IMR-90 (cell line): ENCODE results near the gene SUPT3H. TPM values are rescaled to one million over a fixed set of nuclear protein-coding genes. Genes with fewer than 3 reads are reported as not detected.

Experiments
- ATAC-seq: fragments of 200-7000 bp; cut with Tn5 transposase; 2 replicates; pipeline ENCODE4 v1.9.1; 2020; ENCODE audit warnings: low read depth, mild to moderate bottlenecking, moderate library complexity
- BruUV-seq: library from RNA; stranded (reverse); fragments of 400-500 nt; replicated peaks from 2 replicates; lab custom pipeline; 2021; lab: Mats Ljungman, UMichigan
- CTCF ChIA-PET: fragments of 300-600 bp; formaldehyde crosslinking; extraction: SDS; loops from one replicate; lab custom pipeline; 2021; ENCODE audit warnings: antibody characterized with exemption; lab: Yijun Ruan, JAX
- POLR2A ChIA-PET: fragments of 300-600 bp; sonication (Branson Sonifier 250); formaldehyde crosslinking; loops from one replicate; lab custom pipeline; 2022; ENCODE audit warnings: antibody characterized with exemption; ENCODE audit not compliant: unreplicated experiment; lab: Charles Lee
- DNase-seq: peaks from one replicate; pipeline ENCODE4 v3.0.0; 2013
- H2AFZ ChIP-seq: replicated peaks from 2 replicates; pipeline ENCODE3; 2013; ENCODE audit warnings: low read length, mild to moderate bottlenecking; ENCODE audit not compliant: poor library complexity
- H2AK5ac ChIP-seq: 2 replicates; pipeline ENCODE4 v1.6.1; 2013; ENCODE audit warnings: low read depth, low read length, inconsistent platforms
- H2AK9ac ChIP-seq: replicated peaks from 2 replicates; pipeline ENCODE3; 2013; ENCODE audit warnings: mild to moderate bottlenecking, low read depth, low read length, moderate library complexity; ENCODE audit not compliant: poor library complexity
- H2BK120ac ChIP-seq: 2 replicates; pipeline ENCODE4 v1.6.1; 2013; ENCODE audit warnings: low read depth, low read length, inconsistent platforms
- H2BK15ac ChIP-seq: 3 replicates; pipeline ENCODE4 v1.6.1; 2013; ENCODE audit warnings: low read depth, low read length, inconsistent platforms
- H2BK20ac ChIP-seq: 2 replicates; pipeline ENCODE4 v1.6.1; 2013; ENCODE audit warnings: low read depth, mild to moderate bottlenecking, inconsistent platforms, low read length, moderate library complexity
- H2BK5ac ChIP-seq: 2 replicates; pipeline ENCODE4 v1.6.1; 2013; ENCODE audit warnings: mild to moderate bottlenecking, low read depth, low read length, inconsistent platforms; ENCODE audit not compliant: poor library complexity, severe bottlenecking
- H3K14ac ChIP-seq: replicated peaks from 2 replicates; pipeline ENCODE4 v1.6.1; 2013; ENCODE audit warnings: low read depth, low read length, inconsistent platforms
- H3K18ac ChIP-seq: 2 replicates; pipeline ENCODE4 v1.6.1; 2013; ENCODE audit warnings: low read depth, low read length, control low read depth
- H3K23ac ChIP-seq: 2 replicates; pipeline ENCODE4 v1.6.1; 2013; ENCODE audit warnings: low read depth, low read length, inconsistent platforms
- H3K27ac ChIP-seq: 2 replicates; pipeline ENCODE4 v1.5.1; 2013; ENCODE audit warnings: mild to moderate bottlenecking, control low read depth, low read length; ENCODE audit not compliant: insufficient read depth
- H3K27me3 ChIP-seq: 2 replicates; pipeline ENCODE4 v1.6.1; 2013; ENCODE audit warnings: low read length; ENCODE audit not compliant: control insufficient read depth, insufficient read depth
- H3K36me3 ChIP-seq: 2 replicates; pipeline ENCODE4 v1.6.1; 2013; ENCODE audit warnings: low read length, mixed read lengths; ENCODE audit not compliant: control insufficient read depth, insufficient read depth
- H3K4ac ChIP-seq: 2 replicates; pipeline ENCODE4 v1.6.1; 2013; ENCODE audit warnings: low read depth, low read length, inconsistent platforms
- H3K4me1 ChIP-seq: 2 replicates; pipeline ENCODE4 v1.6.1; 2013; ENCODE audit warnings: low read length, mixed read lengths; ENCODE audit not compliant: control insufficient read depth, insufficient read depth
- H3K4me2 ChIP-seq: 2 replicates; pipeline ENCODE4 v1.6.1; 2013; ENCODE audit warnings: low read depth, mild to moderate bottlenecking, control low read depth, low read length, moderate library complexity
- H3K4me3 ChIP-seq: 2 replicates; pipeline ENCODE4 v1.5.1; 2013; ENCODE audit warnings: low read depth, mild to moderate bottlenecking, control low read depth, low read length, moderate library complexity; ENCODE audit not compliant: insufficient read depth
- H3K56ac ChIP-seq: 2 replicates; pipeline ENCODE4 v1.6.1; 2013; ENCODE audit warnings: low read length, inconsistent platforms; ENCODE audit not compliant: insufficient read depth; ENCODE audit errors: extremely low read depth
- H3K79me1 ChIP-seq, 2 experiments: 2 replicates each; pipeline ENCODE4 v1.6.1; 2013; ENCODE audit warnings: low read length in 2 of 2, inconsistent platforms in 1 of 2, low read depth in 1 of 2
- H3K9ac ChIP-seq: 2 replicates; pipeline ENCODE4 v1.6.1; 2013; ENCODE audit warnings: low read depth, low read length, control low read depth
- H3K9me1 ChIP-seq: 2 replicates; pipeline ENCODE4 v1.6.1; 2013; ENCODE audit warnings: low read length, inconsistent platforms; ENCODE audit not compliant: insufficient read depth
- H3K9me3 ChIP-seq: 2 replicates; pipeline ENCODE4 v1.6.1; 2013; ENCODE audit warnings: low read length; ENCODE audit not compliant: control insufficient read depth, insufficient read depth
- H4K20me1 ChIP-seq: 2 replicates; pipeline ENCODE4 v1.6.1; 2013; ENCODE audit warnings: low read length, inconsistent platforms; ENCODE audit not compliant: insufficient read depth
- H4K5ac ChIP-seq: 2 replicates; pipeline ENCODE4 v1.6.1; 2013; ENCODE audit warnings: mild to moderate bottlenecking, low read depth, low read length, control low read depth
- H4K8ac ChIP-seq, 2 experiments: 2 replicates each; pipeline ENCODE4 v1.6.1; 2013; ENCODE audit warnings: low read depth in 2 of 2, low read length in 2 of 2, control low read depth in 1 of 2, inconsistent platforms in 1 of 2
- H4K91ac ChIP-seq: 2 replicates; pipeline ENCODE4 v1.6.1; 2013; ENCODE audit warnings: low read depth, low read length, inconsistent platforms; ENCODE audit not compliant: insufficient read depth
- BHLHE40 ChIP-seq: fragments of 150-350 bp; IDR thresholded peaks from 2 replicates; pipeline ENCODE4 v1.6.1; 2016; ENCODE audit warnings: mild to moderate bottlenecking, low read depth, low read length
- CEBPB ChIP-seq: IDR thresholded peaks from 2 replicates; pipeline ENCODE4 v1.6.1; 2012; ENCODE audit warnings: low read depth, low read length, improper control_type of control experiment
- CHD1 ChIP-seq: IDR thresholded peaks from 2 replicates; pipeline ENCODE4 v1.6.1; 2012; ENCODE audit warnings: low read depth, low read length, improper control_type of control experiment
- CTCF ChIP-seq: conservative IDR thresholded peaks from 2 replicates; pipeline ENCODE4 v1.5.1; 2012; ENCODE audit warnings: mild to moderate bottlenecking, low read depth, low read length, improper control_type of control experiment
- FOS ChIP-seq: fragments of 150-350 bp; IDR thresholded peaks from 2 replicates; pipeline ENCODE4 v1.6.1; 2016; ENCODE audit warnings: low read depth, low read length
- MAFK ChIP-seq: IDR thresholded peaks from 2 replicates; pipeline ENCODE4 v1.6.1; 2012; ENCODE audit warnings: low read depth, low read length, improper control_type of control experiment
- MAZ ChIP-seq: IDR thresholded peaks from 2 replicates; pipeline ENCODE4 v1.6.1; 2012; ENCODE audit warnings: low read depth, mild to moderate bottlenecking, low read length, improper control_type of control experiment, moderate library complexity, borderline replicate concordance
- MXI1 ChIP-seq: IDR thresholded peaks from 2 replicates; pipeline ENCODE4 v1.6.1; 2012; ENCODE audit warnings: low read depth, mild to moderate bottlenecking, low read length, moderate library complexity, borderline replicate concordance
- NFE2L2 ChIP-seq: fragments of 150-350 bp; IDR thresholded peaks from 2 replicates; pipeline ENCODE4 v1.6.1; 2016; ENCODE audit warnings: low read depth, mild to moderate bottlenecking, low read length
- POLR2A ChIP-seq: IDR thresholded peaks from 2 replicates; pipeline ENCODE4 v1.6.1; 2012; ENCODE audit warnings: mild to moderate bottlenecking, low read depth, low read length
- RAD21 ChIP-seq: IDR thresholded peaks from 2 replicates; pipeline ENCODE4 v1.6.1; 2012; ENCODE audit warnings: low read length, improper control_type of control experiment
- RCOR1 ChIP-seq: IDR thresholded peaks from 2 replicates; pipeline ENCODE4 v1.6.1; 2012; ENCODE audit warnings: mild to moderate bottlenecking, low read length, improper control_type of control experiment; ENCODE audit not compliant: insufficient replicate concordance
- RFX5 ChIP-seq: IDR thresholded peaks from 2 replicates; pipeline ENCODE4 v1.8.0; 2012; ENCODE audit warnings: low read depth, mild to moderate bottlenecking, low read length, moderate library complexity
- SMC3 ChIP-seq: fragments of 150-350 bp; IDR thresholded peaks from 2 replicates; pipeline ENCODE4 v1.6.1; 2016; ENCODE audit warnings: low read depth, mild to moderate bottlenecking, antibody characterized with exemption, low read length, moderate library complexity
- USF2 ChIP-seq: fragments of 150-350 bp; IDR thresholded peaks from 2 replicates; pipeline ENCODE4 v1.6.1; 2017; ENCODE audit warnings: mild to moderate bottlenecking, antibody characterized with exemption, low read length, low read depth
- dilution Hi-C: fragments of 300-500 bp; cut with HindIII; formaldehyde crosslinking; loops from one replicate; pipeline ENCODE4 v1.14.3; 2018; ENCODE audit warnings: low sequenced_read_pairs; ENCODE audit not compliant: unreplicated experiment
- in situ Hi-C: fragments of 300-500 bp; cut with MboI; formaldehyde crosslinking; loops from 3 replicates; pipeline ENCODE4 v1.14.3; 2019; ENCODE audit warnings: low sequenced_read_pairs, inconsistent platforms, mixed read lengths
- intact Hi-C: fragments of 100-400 bp; cut with micrococcal nuclease; formaldehyde crosslinking; loops from 2 replicates; pipeline ENCODE4 v1.10.0; 2022
- polyA plus RNA-seq, 3 experiments: library from polyadenylated mRNA; depleted of rRNA; stranded (reverse); fragments of >200 nt; gene quantifications; 2 replicates each; pipeline ENCODE4 v1.2.3, GENCODE V29; 2012; ENCODE audit warnings: low replicate concordance in 1 of 3
- total RNA-seq: library from RNA; depleted of rRNA; stranded (reverse); fragments of >200 nt; gene quantifications from 2 replicates; pipeline ENCODE4 v1.2.3, GENCODE V29; 2012
- TF ChIP-seq, protein P1 (sequence below): fragments of 150-350 bp; IDR thresholded peaks from 2 replicates; pipeline ENCODE4 v1.6.1; 2016; ENCODE audit warnings: low read depth, mild to moderate bottlenecking, low read length, moderate library complexity, borderline replicate concordance

Gene SUPT3H
- total and polyA plus RNA-seq, 2 of the 4 experiments (the other 2 are of a cell fraction), result 4.5 to 5.0 TPM

- no peak for ATAC-seq
- Histone ChIP-seq H3K79me1 (no peaks in the 10 kb centered on the region), H4K20me1 (no peaks in the 10 kb centered on the region), H4K5ac (no peak overlapping the region), H3K4ac (no peak overlapping the region), H3K18ac (no peak overlapping the region), H3K4me1 (no peaks in the 10 kb centered on the region), H3K36me3 (no peaks in the 10 kb centered on the region), H2BK20ac (no peak overlapping the region), H3K56ac (no peak overlapping the region), H2BK15ac (no peak overlapping the region), H4K8ac (no peak overlapping the region), H3K4me2 (no peak overlapping the region), H2AFZ (no peak overlapping the region), H3K9ac (no peak overlapping the region), H2AK5ac (no peak overlapping the region), H3K27ac (no peak overlapping the region), H2AK9ac (no peak overlapping the region), H2BK5ac (no peak overlapping the region), H3K9me1 (peaks cover 4% of the 10 kb centered on the region; the same call in 1 of the 2 replicates), H3K4me3 (no peak overlapping the region), H3K14ac (no peak overlapping the region), H2BK120ac (no peak overlapping the region), H3K27me3 (no peaks in the 10 kb centered on the region), H4K91ac (no peak overlapping the region), H3K9me3 (no peaks in the 10 kb centered on the region), H3K23ac (no peak overlapping the region)
- in situ Hi-C loops (no loop called here), intact Hi-C loops (no loop called here), dilution Hi-C loops (no loop called here)
- TF ChIP-seq NFE2L2 (no peak), MAFK (no peak), SMC3 (no peak), MXI1 (no peak), BHLHE40 (no peak), CHD1 (no peak), RAD21 (no peak), CTCF (no peak), RCOR1 (no peak), CEBPB (no peak), USF2 (no peak), POLR2A (no peak), FOS (no peak), MAZ (no peak), RFX5 (no peak)
- TF ChIP-seq, protein P1, sequence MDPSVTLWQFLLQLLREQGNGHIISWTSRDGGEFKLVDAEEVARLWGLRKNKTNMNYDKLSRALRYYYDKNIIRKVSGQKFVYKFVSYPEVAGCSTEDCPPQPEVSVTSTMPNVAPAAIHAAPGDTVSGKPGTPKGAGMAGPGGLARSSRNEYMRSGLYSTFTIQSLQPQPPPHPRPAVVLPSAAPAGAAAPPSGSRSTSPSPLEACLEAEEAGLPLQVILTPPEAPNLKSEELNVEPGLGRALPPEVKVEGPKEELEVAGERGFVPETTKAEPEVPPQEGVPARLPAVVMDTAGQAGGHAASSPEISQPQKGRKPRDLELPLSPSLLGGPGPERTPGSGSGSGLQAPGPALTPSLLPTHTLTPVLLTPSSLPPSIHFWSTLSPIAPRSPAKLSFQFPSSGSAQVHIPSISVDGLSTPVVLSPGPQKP, result no peak
- POLR2A ChIA-PET, result no interaction called here
- CTCF ChIA-PET, result no interaction called here
- no TSS peak for BruUV-seq
- DNase-seq, result no peak
Measured at GRCh38 chr6:44824567-44824966, 553.2 kb downstream of the SUPT3H start.
